Measurements from ENCODE around the gene GCDH.

GCDH gene

DNA sequence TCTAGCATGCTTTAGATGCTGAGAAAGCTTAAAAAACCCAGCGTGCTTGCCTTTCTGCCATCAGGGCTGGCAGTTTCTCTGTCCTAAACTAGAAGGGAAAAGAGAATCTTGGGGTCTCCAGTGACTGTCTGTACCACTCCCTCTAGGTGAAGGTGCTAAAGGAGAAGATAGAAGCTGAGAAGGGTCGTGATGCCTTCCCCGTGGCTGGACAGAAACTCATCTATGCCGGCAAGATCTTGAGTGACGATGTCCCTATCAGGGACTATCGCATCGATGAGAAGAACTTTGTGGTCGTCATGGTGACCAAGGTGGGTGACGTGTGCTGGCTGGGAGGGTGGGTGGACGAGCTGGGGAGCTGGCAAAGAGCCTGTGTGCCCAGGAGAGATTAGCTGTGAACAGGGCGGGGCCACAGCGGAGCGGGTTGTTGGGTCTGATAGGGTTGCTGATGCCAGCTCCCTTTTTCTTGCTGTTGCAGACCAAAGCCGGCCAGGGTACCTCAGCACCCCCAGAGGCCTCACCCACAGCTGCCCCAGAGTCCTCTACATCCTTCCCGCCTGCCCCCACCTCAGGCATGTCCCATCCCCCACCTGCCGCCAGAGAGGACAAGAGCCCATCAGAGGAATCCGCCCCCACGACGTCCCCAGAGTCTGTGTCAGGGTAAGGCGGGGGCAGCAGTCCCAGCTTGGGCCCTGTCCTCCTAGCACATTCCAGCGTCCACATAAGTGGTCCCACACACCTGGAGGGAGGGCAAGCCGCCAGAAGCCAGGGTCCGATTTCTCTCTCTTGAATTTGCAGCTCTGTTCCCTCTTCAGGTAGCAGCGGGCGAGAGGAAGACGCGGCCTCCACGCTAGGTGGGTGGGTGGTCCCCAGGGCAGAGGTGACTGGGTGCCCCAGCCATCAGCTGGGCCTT lies 57.0 kb downstream of the GCDH start:
- no peak for TF ChIP-seq FOXP2 (optimal IDR thresholded peaks at IDR 0.05; ENCODE audit: borderline replicate concordance, extremely low read depth, extremely low read length, insufficient read depth)
- TF ChIP-seq SIN3A (IDR thresholded peaks at IDR 0.05; ENCODE audit: borderline replicate concordance, insufficient read depth, low read length), result no peak
- no peak for TF ChIP-seq TAF1 (IDR thresholded peaks at IDR 0.05; ENCODE audit: borderline replicate concordance, insufficient read depth, low read length)
- no peak; the same call in 1 of the 2 replicates for TF ChIP-seq POLR2AphosphoS5 (IDR thresholded peaks at IDR 0.05; ENCODE audit: low read depth, low read length)
- TF ChIP-seq REST (IDR thresholded peaks at IDR 0.05; ENCODE audit: insufficient read depth in 1 of 2, low read depth in 2 of 2, low read length in 2 of 2), result no peak

- TF ChIP-seq POLR2AphosphoS5 (IDR thresholded peaks at IDR 0.05; ENCODE audit: low read depth, low read length) (no peak), FOXP2 (optimal IDR thresholded peaks at IDR 0.05; ENCODE audit: borderline replicate concordance, extremely low read depth, extremely low read length, insufficient read depth) (no peak)
Observed at GRCh38 chr19:12948612-12949362, 57.8 kb downstream of the GCDH start.
